Erythroblast (primary cell): ENCODE results near the gene GARIN5A.

Source experiments
- DNase-seq, 2 experiments: peaks; one replicate each; lab custom pipeline; 2025; lab: John Stamatoyannopoulos, UW
- GATA1 ChIP-seq: IDR thresholded peaks from 2 replicates; pipeline ENCODE4 v1.6.1; 2011; ENCODE audit warnings: low read depth, mild to moderate bottlenecking, control low read depth, low read length, moderate library complexity
- POLR2A ChIP-seq: IDR thresholded peaks from 2 replicates; pipeline ENCODE4 v1.6.1; 2011; ENCODE audit warnings: mild to moderate bottlenecking, low read length

GARIN5A gene

GRCh38 chr19:50500753-50501151 is 24.1 kb upstream of the GARIN5A start:
- TF ChIP-seq GATA1 (no peak), POLR2A (no peak)
- no peak for DNase-seq

DNA sequence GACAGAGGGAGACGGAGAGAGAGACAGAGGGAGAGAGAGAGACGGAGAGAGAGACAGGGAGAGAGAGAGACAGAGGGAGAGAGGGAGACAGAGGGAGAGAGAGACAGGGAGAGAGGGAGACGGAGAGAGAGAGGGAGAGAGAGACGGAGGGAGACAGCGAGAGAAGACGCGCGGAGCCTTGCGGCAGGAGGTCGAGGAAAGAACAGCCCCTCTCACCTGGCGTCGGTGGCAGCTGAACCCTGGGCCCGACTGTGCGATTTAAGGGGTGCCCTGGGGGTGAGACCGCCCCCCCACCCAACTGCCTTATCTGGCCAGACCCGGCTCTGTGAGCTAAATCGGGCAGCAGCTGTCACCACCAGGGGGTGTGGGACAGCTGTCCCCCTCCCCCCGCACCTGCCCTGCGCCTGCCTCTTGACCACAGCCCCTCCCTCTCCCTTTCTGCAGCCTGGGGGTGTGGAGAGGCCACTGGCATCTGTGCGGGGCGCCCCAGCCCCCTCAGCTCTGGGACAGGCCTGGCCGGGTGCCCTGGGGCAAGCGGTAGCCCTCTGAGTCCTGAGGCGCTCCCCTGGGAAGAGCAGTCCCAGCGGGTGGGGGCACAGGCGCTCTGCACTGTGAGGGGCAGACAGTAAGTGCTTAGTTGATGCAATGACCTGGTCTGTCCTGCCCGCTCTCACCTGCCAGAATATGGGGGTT is 23.6 kb upstream of the GARIN5A start:
- peak; percentile 38 to 63 for DNase-seq
- TF ChIP-seq POLR2A: no peak
- TF ChIP-seq GATA1: no peak

GRCh38 chr19:50498219-50499056 is 21.8 kb upstream of the GARIN5A start:
- DNase-seq: no peak

GRCh38 chr19:50497022-50497405 is 20.4 kb upstream of the GARIN5A start:
- TF ChIP-seq GATA1: no peak
- TF ChIP-seq POLR2A: no peak
- DNase-seq: no peak

More at GRCh38 chr19:50498219-50499056, 21.8 kb upstream of the GARIN5A start:
- TF ChIP-seq POLR2A (no peak), GATA1 (no peak)

GRCh38 chr19:50496189-50497021 is 19.8 kb upstream of the GARIN5A start:
- TF ChIP-seq GATA1: no peak
- no peak for TF ChIP-seq POLR2A
- DNase-seq: no peak

DNA sequence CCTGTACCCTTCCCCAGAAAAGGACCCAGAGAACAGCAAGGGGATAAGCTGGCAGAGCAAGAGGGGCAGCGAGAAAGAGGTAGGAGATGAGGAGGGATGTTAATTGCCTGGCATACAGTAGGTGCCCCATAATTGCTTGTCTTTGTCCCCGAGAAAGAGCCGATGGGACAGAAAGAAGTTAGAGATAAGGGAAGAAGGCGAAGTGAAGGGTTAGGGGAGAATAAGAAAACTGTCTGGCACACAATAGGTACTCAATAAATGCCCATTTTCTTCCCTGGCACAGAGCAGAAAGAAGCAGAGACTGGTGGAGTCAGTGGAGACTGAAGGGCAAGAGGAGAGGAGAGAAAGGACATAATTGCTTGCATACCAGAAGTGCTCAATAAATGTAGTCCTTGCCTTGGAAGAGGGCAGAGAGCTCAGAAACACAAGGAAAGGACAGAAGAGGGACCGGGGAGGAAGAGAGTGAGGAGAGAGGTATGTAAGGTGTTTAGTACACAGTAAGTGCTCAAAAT is 18.4 kb upstream of the GARIN5A start:
- TF ChIP-seq GATA1 (no peak), POLR2A (no peak)
- no peak for DNase-seq

DNA sequence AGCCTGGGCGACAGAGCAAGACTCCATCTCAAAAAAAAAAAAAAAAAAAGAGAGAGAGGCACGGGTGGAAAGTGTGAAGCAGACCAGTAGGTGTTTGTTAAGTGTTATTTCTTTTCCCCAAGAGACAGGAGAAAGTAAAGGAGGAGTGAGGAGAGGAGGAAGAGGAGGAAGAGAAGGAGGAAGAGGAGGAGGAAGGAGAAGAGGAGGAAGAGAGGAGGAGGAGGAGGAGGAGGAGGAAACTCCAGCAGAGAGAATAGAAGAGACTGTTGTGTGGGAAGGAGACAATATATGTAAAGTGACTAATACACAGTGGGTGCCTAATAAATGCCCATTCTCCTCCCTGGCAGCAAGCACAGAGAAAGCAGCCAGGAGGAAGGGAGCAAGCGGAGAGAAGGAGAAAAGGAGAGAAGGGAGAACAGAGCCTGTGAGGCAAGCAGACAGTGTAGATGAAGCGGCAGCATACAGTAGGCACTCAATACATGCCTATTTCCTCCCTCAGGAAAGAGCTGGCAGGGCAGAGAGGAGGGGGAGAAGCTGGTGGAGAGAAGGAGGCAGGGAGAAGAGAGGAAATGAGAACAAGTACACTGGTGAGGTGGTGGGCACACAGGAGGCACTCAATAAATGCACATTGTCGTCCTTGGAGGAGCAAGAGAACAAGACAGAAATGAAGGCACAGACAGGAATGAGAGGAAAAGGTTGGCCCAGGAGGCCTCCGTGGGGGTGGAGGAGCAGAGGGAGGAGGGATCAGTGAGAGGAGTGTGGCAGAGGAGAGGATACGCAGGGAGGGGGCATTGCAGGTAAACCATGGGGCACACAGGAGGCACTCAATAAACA is 17.8 kb upstream of the GARIN5A start:
- TF ChIP-seq GATA1: no peak
- TF ChIP-seq POLR2A: no peak
- no peak for DNase-seq

DNA sequence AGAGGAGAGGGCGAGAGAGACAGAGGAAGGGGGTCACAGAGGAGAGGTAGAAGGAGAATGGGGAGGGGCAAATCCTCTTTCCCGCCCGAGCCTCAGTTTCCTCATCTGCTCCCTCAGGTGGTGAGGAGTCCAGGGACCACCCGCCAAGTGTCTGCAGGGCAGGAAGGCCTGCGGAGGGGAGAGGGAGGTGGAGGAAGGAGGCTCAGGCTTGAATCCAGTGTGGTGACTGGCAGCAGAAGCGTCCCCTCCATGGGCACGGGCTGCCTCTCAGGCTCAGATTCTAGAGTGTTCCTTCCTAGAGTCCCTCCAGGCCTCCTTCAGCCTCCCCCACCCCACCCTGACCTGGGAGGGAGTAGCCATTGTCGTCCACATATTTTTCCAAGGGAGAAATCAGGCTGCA is 16.5 kb upstream of the GARIN5A start:
- no peak for TF ChIP-seq POLR2A
- no peak for TF ChIP-seq GATA1
- DNase-seq: no peak

GRCh38 chr19:50492303-50493052 is 15.8 kb upstream of the GARIN5A start:
- TF ChIP-seq POLR2A: no peak
- TF ChIP-seq GATA1: no peak
- no peak for DNase-seq

DNA sequence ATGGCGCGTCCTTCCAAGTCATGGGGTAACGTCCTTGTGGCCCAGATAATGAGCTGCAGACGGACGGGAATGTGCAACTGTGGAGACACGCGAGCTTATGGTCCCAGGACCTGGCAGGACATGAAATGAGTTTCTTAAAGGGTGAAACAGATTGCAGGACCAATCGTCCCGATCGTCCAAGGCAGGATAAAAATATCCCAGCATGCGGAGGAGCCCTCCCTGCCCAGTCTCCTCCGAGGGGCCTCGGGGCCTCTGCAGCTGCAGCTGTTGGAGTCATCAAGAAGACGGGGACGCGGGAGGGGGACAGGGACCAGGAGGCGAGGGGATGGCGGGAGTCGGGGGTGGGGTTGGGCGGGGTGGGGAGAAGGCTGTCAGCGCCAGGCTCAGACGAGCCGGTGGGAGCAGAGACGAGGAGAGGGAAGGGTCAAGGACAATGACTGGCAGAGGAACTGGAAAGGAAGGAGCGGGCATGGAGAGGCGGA is 14.4 kb upstream of the GARIN5A start:
- TF ChIP-seq POLR2A (no peak), GATA1 (no peak)
- DNase-seq: no peak

- DNase-seq: no peak
- TF ChIP-seq GATA1: no peak
- no peak for TF ChIP-seq POLR2A
These were observed 13.8 kb upstream of the GARIN5A start for GRCh38 chr19:50490411-50490811.

GRCh38 chr19:50489461-50490011 is 12.9 kb upstream of the GARIN5A start:
- TF ChIP-seq POLR2A: no peak
- TF ChIP-seq GATA1: no peak
- DNase-seq: no peak
